IMR-90 (cell line): Measurements from ENCODE around the gene MSMO1. TPM values are rescaled to one million over a fixed set of nuclear protein-coding genes. Genes with fewer than 3 reads are reported as not detected.

Experiments
- ATAC-seq: fragments of 200-7000 bp; cut with Tn5 transposase; 2 replicates; pipeline ENCODE4 v1.9.1; 2020; ENCODE audit warnings: low read depth, mild to moderate bottlenecking, moderate library complexity
- BruUV-seq: library from RNA; stranded (reverse); fragments of 400-500 nt; replicated peaks from 2 replicates; lab custom pipeline; 2021; lab: Mats Ljungman, UMichigan
- CTCF ChIA-PET: fragments of 300-600 bp; formaldehyde crosslinking; extraction: SDS; loops from one replicate; lab custom pipeline; 2021; ENCODE audit warnings: antibody characterized with exemption; lab: Yijun Ruan, JAX
- POLR2A ChIA-PET: fragments of 300-600 bp; sonication (Branson Sonifier 250); formaldehyde crosslinking; loops from one replicate; lab custom pipeline; 2022; ENCODE audit warnings: antibody characterized with exemption; ENCODE audit not compliant: unreplicated experiment; lab: Charles Lee
- DNase-seq: peaks from one replicate; pipeline ENCODE4 v3.0.0; 2013
- H2AFZ ChIP-seq: replicated peaks from 2 replicates; pipeline ENCODE3; 2013; ENCODE audit warnings: low read length, mild to moderate bottlenecking; ENCODE audit not compliant: poor library complexity
- H2AK5ac ChIP-seq: 2 replicates; pipeline ENCODE4 v1.6.1; 2013; ENCODE audit warnings: low read depth, low read length, inconsistent platforms
- H2AK9ac ChIP-seq: replicated peaks from 2 replicates; pipeline ENCODE3; 2013; ENCODE audit warnings: mild to moderate bottlenecking, low read depth, low read length, moderate library complexity; ENCODE audit not compliant: poor library complexity
- H2BK120ac ChIP-seq: 2 replicates; pipeline ENCODE4 v1.6.1; 2013; ENCODE audit warnings: low read depth, low read length, inconsistent platforms
- H2BK15ac ChIP-seq: 3 replicates; pipeline ENCODE4 v1.6.1; 2013; ENCODE audit warnings: low read depth, low read length, inconsistent platforms
- H2BK20ac ChIP-seq: 2 replicates; pipeline ENCODE4 v1.6.1; 2013; ENCODE audit warnings: low read depth, mild to moderate bottlenecking, inconsistent platforms, low read length, moderate library complexity
- H2BK5ac ChIP-seq: 2 replicates; pipeline ENCODE4 v1.6.1; 2013; ENCODE audit warnings: mild to moderate bottlenecking, low read depth, low read length, inconsistent platforms; ENCODE audit not compliant: poor library complexity, severe bottlenecking
- H3K14ac ChIP-seq: replicated peaks from 2 replicates; pipeline ENCODE4 v1.6.1; 2013; ENCODE audit warnings: low read depth, low read length, inconsistent platforms
- H3K18ac ChIP-seq: 2 replicates; pipeline ENCODE4 v1.6.1; 2013; ENCODE audit warnings: low read depth, low read length, control low read depth
- H3K23ac ChIP-seq: 2 replicates; pipeline ENCODE4 v1.6.1; 2013; ENCODE audit warnings: low read depth, low read length, inconsistent platforms
- H3K27ac ChIP-seq: 2 replicates; pipeline ENCODE4 v1.5.1; 2013; ENCODE audit warnings: mild to moderate bottlenecking, control low read depth, low read length; ENCODE audit not compliant: insufficient read depth
- H3K27me3 ChIP-seq: 2 replicates; pipeline ENCODE4 v1.6.1; 2013; ENCODE audit warnings: low read length; ENCODE audit not compliant: control insufficient read depth, insufficient read depth
- H3K36me3 ChIP-seq: 2 replicates; pipeline ENCODE4 v1.6.1; 2013; ENCODE audit warnings: low read length, mixed read lengths; ENCODE audit not compliant: control insufficient read depth, insufficient read depth
- H3K4ac ChIP-seq: 2 replicates; pipeline ENCODE4 v1.6.1; 2013; ENCODE audit warnings: low read depth, low read length, inconsistent platforms
- H3K4me1 ChIP-seq: 2 replicates; pipeline ENCODE4 v1.6.1; 2013; ENCODE audit warnings: low read length, mixed read lengths; ENCODE audit not compliant: control insufficient read depth, insufficient read depth
- H3K4me2 ChIP-seq: 2 replicates; pipeline ENCODE4 v1.6.1; 2013; ENCODE audit warnings: low read depth, mild to moderate bottlenecking, control low read depth, low read length, moderate library complexity
- H3K4me3 ChIP-seq: 2 replicates; pipeline ENCODE4 v1.5.1; 2013; ENCODE audit warnings: low read depth, mild to moderate bottlenecking, control low read depth, low read length, moderate library complexity; ENCODE audit not compliant: insufficient read depth
- H3K56ac ChIP-seq: 2 replicates; pipeline ENCODE4 v1.6.1; 2013; ENCODE audit warnings: low read length, inconsistent platforms; ENCODE audit not compliant: insufficient read depth; ENCODE audit errors: extremely low read depth
- H3K79me1 ChIP-seq, 2 experiments: 2 replicates each; pipeline ENCODE4 v1.6.1; 2013; ENCODE audit warnings: low read length in 2 of 2, inconsistent platforms in 1 of 2, low read depth in 1 of 2
- H3K9ac ChIP-seq: 2 replicates; pipeline ENCODE4 v1.6.1; 2013; ENCODE audit warnings: low read depth, low read length, control low read depth
- H3K9me1 ChIP-seq: 2 replicates; pipeline ENCODE4 v1.6.1; 2013; ENCODE audit warnings: low read length, inconsistent platforms; ENCODE audit not compliant: insufficient read depth
- H3K9me3 ChIP-seq: 2 replicates; pipeline ENCODE4 v1.6.1; 2013; ENCODE audit warnings: low read length; ENCODE audit not compliant: control insufficient read depth, insufficient read depth
- H4K20me1 ChIP-seq: 2 replicates; pipeline ENCODE4 v1.6.1; 2013; ENCODE audit warnings: low read length, inconsistent platforms; ENCODE audit not compliant: insufficient read depth
- H4K5ac ChIP-seq: 2 replicates; pipeline ENCODE4 v1.6.1; 2013; ENCODE audit warnings: mild to moderate bottlenecking, low read depth, low read length, control low read depth
- H4K8ac ChIP-seq, 2 experiments: 2 replicates each; pipeline ENCODE4 v1.6.1; 2013; ENCODE audit warnings: low read depth in 2 of 2, low read length in 2 of 2, control low read depth in 1 of 2, inconsistent platforms in 1 of 2
- H4K91ac ChIP-seq: 2 replicates; pipeline ENCODE4 v1.6.1; 2013; ENCODE audit warnings: low read depth, low read length, inconsistent platforms; ENCODE audit not compliant: insufficient read depth
- ELK1 ChIP-seq: fragments of 150-350 bp; IDR thresholded peaks from 2 replicates; pipeline ENCODE4 v1.6.1; 2016; ENCODE audit warnings: low read depth, mild to moderate bottlenecking, low read length, moderate library complexity, borderline replicate concordance
- WGBS, 2 experiments: methylation state at CpG; one replicate each; pipeline versions ENCODE4 v1.1.5 to v1.1.7; 2013; ENCODE audit warnings: missing lambda C conversion rate in 2 of 2; ENCODE audit not compliant: insufficient read length in 1 of 2; ENCODE audit errors: extremely low coverage in 2 of 2; 5-methylcytosine and 5-hydroxymethylcytosine counted together
- dilution Hi-C: fragments of 300-500 bp; cut with HindIII; formaldehyde crosslinking; loops from one replicate; pipeline ENCODE4 v1.14.3; 2018; ENCODE audit warnings: low sequenced_read_pairs; ENCODE audit not compliant: unreplicated experiment
- in situ Hi-C: fragments of 300-500 bp; cut with MboI; formaldehyde crosslinking; loops from 3 replicates; pipeline ENCODE4 v1.14.3; 2019; ENCODE audit warnings: low sequenced_read_pairs, inconsistent platforms, mixed read lengths
- intact Hi-C: fragments of 100-400 bp; cut with micrococcal nuclease; formaldehyde crosslinking; loops from 2 replicates; pipeline ENCODE4 v1.10.0; 2022
- polyA plus RNA-seq, 3 experiments: library from polyadenylated mRNA; depleted of rRNA; stranded (reverse); fragments of >200 nt; gene quantifications; 2 replicates each; pipeline ENCODE4 v1.2.3, GENCODE V29; 2012; ENCODE audit warnings: low replicate concordance in 1 of 3
- total RNA-seq: library from RNA; depleted of rRNA; stranded (reverse); fragments of >200 nt; gene quantifications from 2 replicates; pipeline ENCODE4 v1.2.3, GENCODE V29; 2012

MSMO1 gene
- total and polyA plus RNA-seq, 2 of the 4 experiments (the other 2 are of a cell fraction), result 40.1 to 42.1 TPM

- no peak overlapping the region for H2BK15ac ChIP-seq
- no TSS peak for BruUV-seq
Measured at GRCh38 chr4:165368567-165368966, 41.1 kb downstream of the MSMO1 start.

More at GRCh38 chr4:165368567-165368966, 41.1 kb downstream of the MSMO1 start:
- H3K36me3 ChIP-seq, result no peaks in the 10 kb centered on the region
- H2AK5ac ChIP-seq, result no peak overlapping the region
- H2BK20ac ChIP-seq, result no peak overlapping the region
- no peak overlapping the region for H3K14ac ChIP-seq
- no peaks in the 10 kb centered on the region for H3K27me3 ChIP-seq
- no peak overlapping the region for H2AK9ac ChIP-seq
- no peak overlapping the region for H2BK120ac ChIP-seq
- H2AFZ ChIP-seq, result no peak overlapping the region
- H3K9ac ChIP-seq, result no peak overlapping the region
- H2BK5ac ChIP-seq, result no peak overlapping the region
- H4K20me1 ChIP-seq, result no peaks in the 10 kb centered on the region
- no peak overlapping the region for H3K4me2 ChIP-seq
- H4K8ac ChIP-seq, result no peak overlapping the region
- no peak overlapping the region for H4K91ac ChIP-seq
- POLR2A ChIA-PET, result no interaction called here
- in situ Hi-C loops, result no loop called here
- H3K79me1 ChIP-seq, result no peaks in the 10 kb centered on the region
- H3K27ac ChIP-seq, result no peak overlapping the region
- intact Hi-C loops, result no loop called here
- DNase-seq, result no peak
- H3K18ac ChIP-seq, result no peak overlapping the region
- no peak overlapping the region for H3K56ac ChIP-seq
- H3K9me3 ChIP-seq, result no peaks in the 10 kb centered on the region
- no peak for ATAC-seq
- 89% methylated on average over 1 of the region's 1 CpG; no CpG with 5 or more reads in 1 of the 2 experiments for WGBS, 2 experiments
- no peaks in the 10 kb centered on the region for H3K4me1 ChIP-seq
- dilution Hi-C loops, result no loop called here
- TF ChIP-seq ELK1, result no peak
- H3K23ac ChIP-seq, result no peak overlapping the region
- no peak overlapping the region for H4K5ac ChIP-seq
- no peak overlapping the region for H3K4me3 ChIP-seq
- CTCF ChIA-PET, result no interaction called here
- H3K4ac ChIP-seq, result no peak overlapping the region
- H3K9me1 ChIP-seq, result no peaks in the 10 kb centered on the region
